Measurements from ENCODE around the gene RAB9A. TPM values are rescaled to one million over a fixed set of nuclear protein-coding genes. Genes with fewer than 3 reads are reported as not detected.
"Not testable (repeated sequence)": the region's sequence is repeated elsewhere in the genome, so short reads cannot be mapped to it uniquely, and the experiment has no call there.

The RAB9A gene
- polyA plus RNA-seq, 3 donors: 27.6 to 31.6 (median 28.9) TPM

GRCh38 chrX:13698432-13698831, 9.5 kb downstream of the RAB9A start:
- DNase-seq (ENCODE audit: low read depth in 3 of 3, low spot score in 2 of 3): no peak

- no peak for DNase-seq (ENCODE audit: low read depth in 3 of 3, low spot score in 2 of 3)
These were observed 10.4 kb downstream of the RAB9A start for GRCh38 chrX:13699183-13699826.

GRCh38 chrX:13700380-13700779, 11.5 kb downstream of the RAB9A start:
- DNase-seq (ENCODE audit: low read depth in 3 of 3, low spot score in 2 of 3): no peak

DNA sequence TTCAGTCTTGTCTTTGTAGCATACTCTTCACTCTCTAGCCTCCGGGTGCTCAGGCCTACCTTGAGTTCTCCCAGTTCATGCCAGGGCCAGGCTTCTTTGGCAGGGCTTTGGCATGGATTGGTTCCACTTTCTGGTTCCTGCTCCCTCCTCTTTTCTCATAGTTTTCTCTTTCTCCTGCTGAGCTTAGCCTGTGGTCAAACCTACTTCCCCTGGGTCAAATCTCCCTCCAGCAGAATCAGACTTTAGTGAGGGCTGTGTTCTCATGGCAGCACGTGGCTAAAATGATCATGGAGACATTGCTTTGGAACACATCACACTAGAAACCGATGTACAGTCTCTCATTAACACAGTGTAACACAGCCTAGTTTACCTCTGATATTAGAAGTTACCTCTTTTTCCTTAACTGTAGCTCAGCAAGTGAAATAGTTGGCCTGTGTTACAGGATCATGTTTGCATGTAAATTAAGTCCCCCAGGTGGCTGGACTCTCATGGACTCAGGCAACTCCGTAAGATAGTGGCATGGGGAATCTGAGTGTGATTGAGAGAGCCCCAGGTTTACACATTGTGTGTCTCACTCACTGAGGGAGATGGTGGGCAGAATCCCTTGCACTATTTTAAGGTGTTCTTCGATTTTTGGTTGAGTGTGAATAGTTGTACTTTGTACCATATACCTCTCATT, 13.3 kb downstream of the RAB9A start:
- DNase-seq (ENCODE audit: low read depth in 3 of 3, low spot score in 2 of 3): no peak

- DNase-seq (ENCODE audit: low read depth in 3 of 3, low spot score in 2 of 3): no peak
These were observed 14.2 kb downstream of the RAB9A start for GRCh38 chrX:13703135-13703534.

DNA sequence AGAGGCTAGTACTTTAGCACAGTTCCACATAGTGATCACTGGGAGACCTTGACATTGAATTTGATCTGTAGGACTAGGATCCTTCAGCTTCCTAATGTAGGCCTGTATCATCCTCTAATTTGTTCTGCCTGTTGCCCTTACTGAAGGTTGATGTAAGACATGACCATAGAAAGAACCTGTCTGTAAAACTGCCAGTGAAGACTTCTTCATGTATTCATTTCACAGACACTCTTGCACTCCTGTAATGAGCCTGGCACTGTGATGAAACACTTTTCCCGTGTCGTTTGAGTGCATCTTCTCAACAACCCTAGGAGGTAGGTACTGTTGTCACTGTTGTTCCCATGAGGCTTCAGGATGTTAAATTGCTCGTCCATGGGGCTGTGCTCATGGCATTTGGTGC, 14.7 kb downstream of the RAB9A start:
- no peak for DNase-seq (ENCODE audit: low read depth in 3 of 3, low spot score in 2 of 3)

DNA sequence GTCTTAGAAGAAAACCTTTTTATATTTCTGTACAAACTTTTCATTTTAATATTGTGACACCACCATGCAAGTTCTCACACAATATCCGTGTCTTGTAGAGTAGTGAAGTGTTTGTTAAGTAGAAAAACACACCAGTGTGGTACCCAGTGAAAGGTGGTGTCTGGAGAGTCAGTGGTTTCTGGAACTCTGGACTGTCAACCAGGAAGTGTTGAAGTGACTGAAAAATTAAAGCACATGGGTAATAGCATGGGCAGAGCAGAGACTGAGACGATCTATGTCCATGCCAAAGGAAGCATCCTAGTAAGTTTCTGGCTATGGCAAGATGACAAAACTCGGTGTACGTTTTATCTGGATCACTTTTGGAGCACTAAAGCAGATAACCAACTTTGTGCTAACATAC, 22.2 kb downstream of the RAB9A start:
- DNase-seq (ENCODE audit: low read depth in 3 of 3, low spot score in 2 of 3): no peak

DNA sequence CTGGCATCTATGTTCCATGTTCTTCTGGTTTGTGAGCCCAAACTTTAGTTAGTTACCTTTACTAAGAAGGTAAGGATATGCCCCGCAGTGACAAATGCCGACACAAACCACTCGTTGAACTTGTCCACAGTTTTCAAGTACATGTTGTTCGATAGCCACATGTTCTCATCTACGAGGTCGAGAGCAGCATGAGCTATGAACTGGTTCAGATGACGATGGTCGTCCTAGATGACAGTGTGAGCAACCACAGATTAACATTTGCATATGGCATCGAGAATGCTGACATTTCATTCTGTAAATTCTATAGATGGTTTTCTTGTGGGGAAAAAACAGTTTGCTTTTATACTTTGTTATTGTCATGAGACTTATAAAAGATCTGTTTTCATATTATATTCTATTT, 27.5 kb downstream of the RAB9A start:
- DNase-seq (ENCODE audit: low read depth in 3 of 3, low spot score in 2 of 3): no peak

DNA sequence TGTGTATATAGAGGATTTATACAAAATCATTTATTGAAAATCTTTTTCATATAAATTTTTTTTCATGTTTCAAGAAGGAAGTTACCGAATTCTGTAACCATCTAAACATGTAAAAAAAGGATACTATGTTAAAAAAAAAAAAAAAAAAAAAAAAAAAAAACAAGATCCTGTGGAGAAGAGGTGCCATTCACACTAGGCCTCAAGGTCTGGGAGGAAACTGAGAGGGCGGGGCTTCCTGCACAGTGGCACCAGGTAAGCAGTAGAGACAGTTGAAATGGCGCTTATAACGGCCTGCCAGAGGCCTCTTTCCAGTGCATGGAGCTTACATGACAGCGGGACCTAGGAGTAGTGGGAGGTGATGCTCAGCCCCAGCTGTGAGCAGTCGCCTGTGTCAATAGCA, 28.0 kb downstream of the RAB9A start:
- no peak for DNase-seq (ENCODE audit: low read depth in 3 of 3, low spot score in 2 of 3)

DNA sequence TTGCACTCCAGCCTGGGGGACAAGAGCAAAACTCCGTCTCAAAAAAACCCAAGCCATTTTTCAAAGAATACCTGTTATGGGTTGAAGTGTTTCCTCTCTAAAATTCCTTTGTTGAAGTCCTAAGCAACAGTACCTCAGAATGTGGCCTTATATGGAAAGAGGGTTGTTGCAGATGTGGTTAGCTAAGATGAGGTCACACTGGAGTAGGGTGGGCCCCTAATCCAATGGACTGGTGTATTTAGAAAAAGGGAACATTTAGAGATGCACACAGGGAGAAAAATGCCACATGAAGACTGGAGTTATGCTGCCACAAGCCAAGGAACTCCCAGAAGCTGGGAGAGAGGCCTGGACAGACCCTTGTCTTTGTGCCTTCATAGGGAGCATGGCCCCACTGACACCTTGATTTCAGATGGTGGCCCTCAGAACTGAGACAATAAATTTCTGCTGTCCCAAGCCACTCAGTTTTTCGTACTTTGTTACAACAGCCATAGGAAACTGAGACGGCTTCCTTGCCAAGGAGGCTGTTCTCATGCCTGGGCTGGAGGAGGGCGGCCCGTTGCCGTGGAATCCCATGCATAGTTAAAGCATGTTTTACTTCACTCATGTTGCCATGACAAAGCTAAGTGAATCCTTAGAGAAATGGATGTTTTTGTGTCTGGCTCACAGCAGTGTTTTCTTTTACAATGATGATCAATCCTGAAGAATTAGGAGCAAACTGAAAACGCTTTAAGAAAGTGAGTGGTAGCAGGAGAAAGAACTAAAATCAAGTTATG, 29.0 kb downstream of the RAB9A start:
- DNase-seq (ENCODE audit: low read depth in 3 of 3, low spot score in 2 of 3): no peak

DNA sequence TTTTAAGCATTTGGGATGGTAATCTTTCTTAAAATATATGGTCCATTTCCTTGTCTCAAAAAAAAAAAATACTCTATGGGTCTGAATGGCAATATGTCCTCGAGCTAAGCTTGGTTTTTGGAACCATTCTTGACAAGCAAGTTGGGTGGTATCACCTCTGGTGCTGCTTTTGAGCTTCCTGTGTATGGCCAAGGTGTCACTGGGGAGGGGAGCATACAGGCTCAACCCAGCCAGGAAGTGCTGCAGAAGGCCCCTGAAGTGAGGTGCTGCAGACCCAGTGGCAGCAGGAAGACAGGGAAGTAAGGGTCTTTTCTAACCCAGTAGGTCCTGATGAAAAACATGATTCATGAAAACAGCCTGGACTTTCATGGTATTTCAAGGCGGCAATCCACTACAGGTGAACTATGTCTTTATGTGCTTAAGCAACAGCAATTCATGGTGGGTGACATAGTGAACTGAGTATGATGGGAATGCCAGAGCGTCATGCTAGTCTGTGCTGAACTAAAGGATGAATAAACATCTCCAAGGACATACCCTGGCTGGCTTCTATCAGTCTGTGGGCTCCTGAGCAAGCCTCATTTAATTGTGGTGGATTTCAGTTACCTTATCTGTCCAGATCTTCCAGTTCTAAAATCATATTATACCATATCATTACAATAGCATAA, 30.4 kb downstream of the RAB9A start:
- no peak for DNase-seq (ENCODE audit: low read depth in 3 of 3, low spot score in 2 of 3)

DNA sequence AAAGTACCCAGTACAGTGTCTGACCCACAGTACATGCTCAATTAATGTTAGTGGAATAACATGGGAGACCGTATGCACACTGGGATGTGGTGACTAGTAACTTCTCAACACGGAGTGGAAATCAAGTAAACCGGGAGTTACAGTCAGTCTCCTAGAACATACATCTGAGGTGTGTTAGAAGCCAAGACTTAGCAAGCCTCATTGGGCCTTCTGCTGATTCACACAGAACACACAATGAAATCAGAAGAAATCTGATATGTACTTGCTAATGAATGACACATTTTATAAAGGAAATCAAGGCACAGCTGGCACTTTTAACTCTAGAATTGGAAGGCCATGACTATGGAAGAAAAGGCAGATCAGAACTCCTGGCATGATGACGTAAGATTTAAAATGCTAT, 32.4 kb downstream of the RAB9A start:
- DNase-seq (ENCODE audit: low read depth in 3 of 3, low spot score in 2 of 3): no peak

GRCh38 chrX:13721819-13722519, 33.0 kb downstream of the RAB9A start:
- no peak for DNase-seq (ENCODE audit: low read depth in 3 of 3, low spot score in 2 of 3)

DNA sequence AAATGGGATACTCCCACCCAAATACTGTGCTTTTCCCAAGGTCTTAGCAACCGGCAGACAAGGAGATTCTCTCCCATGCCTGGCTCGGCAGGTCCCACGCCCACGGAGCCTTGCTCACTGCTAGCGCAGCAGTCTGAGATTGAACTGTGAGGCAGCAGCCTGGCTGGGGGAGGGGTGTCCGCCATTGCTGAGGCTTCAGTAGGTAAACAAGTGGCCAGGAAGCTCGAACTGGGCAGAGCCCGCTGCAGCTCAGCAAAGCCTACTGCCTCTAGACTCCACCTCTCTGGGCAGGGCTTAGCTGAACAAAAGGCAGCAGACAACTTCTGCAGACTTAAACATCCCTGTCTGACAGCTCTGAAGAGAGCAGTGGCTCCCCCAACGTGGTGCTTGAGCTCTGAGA, 36.0 kb downstream of the RAB9A start:
- not testable (repeated sequence) for DNase-seq (ENCODE audit: low read depth in 3 of 3, low spot score in 2 of 3)

GRCh38 chrX:13726583-13726982, 37.7 kb downstream of the RAB9A start:
- not testable (repeated sequence) for DNase-seq (ENCODE audit: low read depth in 3 of 3, low spot score in 2 of 3)

GRCh38 chrX:13730523-13730922, 41.6 kb downstream of the RAB9A start:
- DNase-seq (ENCODE audit: low read depth in 3 of 3, low spot score in 2 of 3): not testable (repeated sequence)

DNA sequence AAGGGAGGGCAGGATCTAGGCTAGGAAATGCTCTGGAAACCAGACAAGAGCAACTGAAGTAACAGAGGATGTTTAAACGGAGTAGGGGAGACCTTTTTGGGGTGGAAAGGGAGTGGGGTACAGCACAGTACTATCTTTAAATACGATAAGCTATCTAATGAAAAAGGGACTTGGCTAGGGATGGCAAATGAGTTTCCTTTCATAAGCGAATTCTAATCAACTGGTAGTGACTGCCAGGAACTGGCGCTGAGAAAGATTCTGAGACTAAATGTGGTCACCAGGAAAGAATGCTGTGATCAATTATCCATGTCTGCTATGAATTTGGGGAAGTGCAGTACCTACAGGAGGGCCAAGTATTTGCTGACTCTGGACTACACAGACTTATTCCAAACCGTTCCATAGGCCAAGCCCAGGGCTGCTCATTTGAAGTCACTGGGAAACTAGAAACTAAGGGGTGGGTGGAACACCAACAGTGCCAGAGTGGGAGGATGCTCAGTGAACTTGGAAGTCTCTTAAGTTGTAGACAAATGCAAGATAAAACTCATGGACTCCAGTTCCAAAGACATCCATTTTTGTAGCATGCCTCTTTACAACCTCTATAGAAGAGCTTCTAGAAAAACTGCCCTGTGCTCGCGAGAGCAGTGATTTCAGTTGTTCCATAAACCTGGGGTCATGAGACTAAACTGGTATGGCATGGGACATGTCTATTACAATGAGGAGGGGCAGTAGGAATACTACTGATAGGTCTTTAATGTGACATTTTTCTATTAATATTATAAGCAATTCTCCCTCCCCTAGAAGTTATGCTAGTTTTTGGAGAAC, 43.5 kb downstream of the RAB9A start:
- no peak for DNase-seq (ENCODE audit: low read depth in 3 of 3, low spot score in 2 of 3)

- no peak for DNase-seq (ENCODE audit: low read depth in 3 of 3, low spot score in 2 of 3)
These were observed 44.6 kb downstream of the RAB9A start for GRCh38 chrX:13733506-13733905.

DNA sequence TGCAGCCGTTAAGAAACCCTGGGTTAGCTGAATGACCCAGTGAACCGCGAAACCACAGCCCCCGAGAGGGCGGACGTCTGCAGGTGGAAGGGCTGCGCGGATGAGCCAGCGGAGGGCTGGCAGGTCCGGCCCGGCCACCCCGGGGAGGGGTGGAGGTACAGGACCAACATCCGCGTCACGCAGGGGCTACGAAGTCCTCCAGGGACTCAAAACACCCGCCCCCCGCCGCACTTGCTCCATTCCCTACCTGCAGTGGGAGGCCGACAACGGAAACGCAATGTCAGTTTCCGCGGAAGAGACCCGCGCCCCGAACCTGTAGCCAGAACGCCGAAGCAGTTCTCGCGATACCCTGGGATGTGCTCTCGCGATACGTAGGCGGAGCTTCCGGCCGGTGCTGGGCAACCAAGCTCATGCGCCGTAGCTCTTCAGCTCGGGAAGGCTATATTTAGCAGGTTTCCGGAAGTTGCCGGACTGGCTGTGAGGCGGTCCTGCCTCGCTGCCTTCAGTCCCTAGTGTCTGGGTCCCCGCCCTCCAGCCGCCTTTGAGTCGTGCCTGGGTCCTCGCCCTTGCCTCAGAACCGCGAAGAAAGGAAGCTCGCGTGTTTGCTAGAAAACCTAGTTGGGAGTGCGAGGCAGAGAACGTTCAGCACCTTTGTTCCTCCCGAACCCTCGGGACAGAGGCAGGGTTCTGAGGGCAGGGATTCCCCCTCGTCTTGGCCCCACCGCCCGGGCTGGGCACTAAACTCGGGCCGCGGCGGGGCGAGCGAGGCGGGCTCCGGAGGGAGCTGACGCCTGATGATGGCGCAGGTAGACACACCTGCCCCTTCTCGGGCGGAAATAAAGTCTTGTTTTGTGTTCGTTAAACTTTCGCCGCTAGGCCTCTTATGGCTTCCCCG, 45.6 kb downstream of the RAB9A start, which contains the start of the genes OFD1 and TRAPPC2:
Gene OFD1, plus strand, starts transcription at position 471 of the 895 bp plus-strand sequence. Its CDS starts 324 bp downstream, at position 795.
Gene TRAPPC2, minus strand, starts transcription at position 343 of the 895 bp plus-strand sequence. CDS start 14,657 bp downstream, outside the sequence.
- DNase-seq (ENCODE audit: low read depth in 3 of 3, low spot score in 2 of 3): peak; percentile 73 to 78 (median 77)
